WTC11 (cell line): ENCODE data around the gene PKD2L2. TPM values are rescaled to one million over a fixed set of nuclear protein-coding genes. Genes with fewer than 3 reads are reported as not detected.
"Not testable (repeated sequence)": the region's sequence is repeated elsewhere in the genome, so short reads cannot be mapped to it uniquely, and the experiment has no call there.

Experiments used
- ATAC-seq: fragments of 200-7000 bp; cut with Tn5 transposase; 2 replicates; pipeline ENCODE4 v1.10.0; 2021; ENCODE audit warnings: mild to moderate bottlenecking, moderate library complexity
- CTCF ChIA-PET: fragments of 300-600 bp; sonication (Branson Sonifier 250); formaldehyde crosslinking; loops from one replicate; lab custom pipeline; 2021; ENCODE audit warnings: antibody characterized with exemption; lab: Charles Lee
- POLR2A ChIA-PET: fragments of 350-600 bp; sonication (Branson Sonifier 250); formaldehyde crosslinking; loops from one replicate; lab custom pipeline; 2021; ENCODE audit warnings: antibody characterized with exemption; lab: Charles Lee
- DNase-seq: peaks from one replicate; pipeline ENCODE4 v3.0.0; 2021; ENCODE audit warnings: low spot score
- H3K27ac Mint-ChIP-seq: 2 replicates; pipeline ENCODE4 v1.8.0; 2021; ENCODE audit warnings: mixed read lengths
- H3K27me3 Mint-ChIP-seq: 2 replicates; pipeline ENCODE4 v1.8.0; 2021; ENCODE audit warnings: low read depth, mild to moderate bottlenecking, moderate library complexity, mixed read lengths
- H3K36me3 Mint-ChIP-seq: 2 replicates; pipeline ENCODE4 v1.8.0; 2021; ENCODE audit warnings: mixed read lengths
- H3K4me1 Mint-ChIP-seq: 2 replicates; pipeline ENCODE4 v1.8.0; 2022; ENCODE audit warnings: mixed read lengths
- H3K4me3 Mint-ChIP-seq: 2 replicates; pipeline ENCODE4 v1.8.0; 2021; ENCODE audit warnings: mild to moderate bottlenecking, moderate library complexity, mixed read lengths
- H3K9me3 Mint-ChIP-seq: 2 replicates; pipeline ENCODE4 v1.8.0; 2021; ENCODE audit warnings: mixed read lengths
- ATF3 ChIP-seq: sonication (generic); formaldehyde crosslinking; conservative IDR thresholded peaks from 2 replicates; pipeline ENCODE4 v1.8.1; 2022; ENCODE audit warnings: mild to moderate bottlenecking, missing genetic modification reagents
- CREB1 ChIP-seq: sonication (generic); formaldehyde crosslinking; IDR thresholded peaks from 2 replicates; pipeline ENCODE4 v1.8.0; 2023; ENCODE audit warnings: mild to moderate bottlenecking, missing genetic modification reagents
- ERG ChIP-seq: fragments of 250-450 bp; sonication (Bioruptor Pico); IDR thresholded peaks from 2 replicates; pipeline ENCODE4 v1.8.0; 2021; ENCODE audit warnings: mild to moderate bottlenecking
- ESRRA ChIP-seq: sonication (generic); formaldehyde crosslinking; IDR thresholded peaks from 2 replicates; pipeline ENCODE4 v1.8.1; 2022; ENCODE audit warnings: mild to moderate bottlenecking, missing genetic modification reagents, borderline replicate concordance
- GRHL2 ChIP-seq: fragments of 250-450 bp; sonication (Bioruptor Pico); IDR thresholded peaks from 2 replicates; pipeline ENCODE4 v1.8.0; 2022; ENCODE audit warnings: mild to moderate bottlenecking, moderate library complexity; ENCODE audit not compliant: insufficient replicate concordance, severe bottlenecking
- IRF2 ChIP-seq: sonication (generic); formaldehyde crosslinking; IDR thresholded peaks from 2 replicates; pipeline ENCODE4 v1.8.0; 2022; ENCODE audit warnings: low read depth, missing genetic modification reagents, borderline replicate concordance
- MXD4 ChIP-seq: fragments of 250-450 bp; sonication (Bioruptor Pico); IDR thresholded peaks from 2 replicates; pipeline ENCODE4 v1.8.0; 2021; ENCODE audit warnings: mild to moderate bottlenecking, moderate library complexity, borderline replicate concordance
- TCF7 ChIP-seq: sonication (generic); formaldehyde crosslinking; IDR thresholded peaks from 2 replicates; pipeline ENCODE4 v1.8.0; 2022; ENCODE audit warnings: mild to moderate bottlenecking, low read depth, missing genetic modification reagents, moderate library complexity
- USF2 ChIP-seq: sonication (generic); formaldehyde crosslinking; IDR thresholded peaks from 2 replicates; pipeline ENCODE4 v1.8.1; 2023; ENCODE audit warnings: mild to moderate bottlenecking, missing genetic modification reagents, moderate library complexity
- ZNF121 ChIP-seq: sonication (generic); formaldehyde crosslinking; IDR thresholded peaks from 2 replicates; pipeline ENCODE4 v1.8.0; 2023; ENCODE audit warnings: missing genetic modification reagents
- ZNF423 ChIP-seq: fragments of 250-450 bp; sonication (Bioruptor Pico); IDR thresholded peaks from 2 replicates; pipeline ENCODE4 v2.1.2; 2022; ENCODE audit warnings: mild to moderate bottlenecking, moderate library complexity
- ZNF532 ChIP-seq: fragments of 250-450 bp; sonication (Bioruptor Pico); IDR thresholded peaks from 2 replicates; pipeline ENCODE4 v1.9.0; 2021; ENCODE audit warnings: mild to moderate bottlenecking, borderline replicate concordance
- ZNF671 ChIP-seq: fragments of 250-450 bp; sonication (Bioruptor Pico); IDR thresholded peaks from 2 replicates; pipeline ENCODE4 v1.8.0; 2021; ENCODE audit warnings: mild to moderate bottlenecking
- ZSCAN18 ChIP-seq: fragments of 250-450 bp; sonication (Bioruptor Pico); IDR thresholded peaks from 2 replicates; pipeline ENCODE4 v2.1.2; 2022; ENCODE audit warnings: mild to moderate bottlenecking, moderate library complexity
- total RNA-seq: library from RNA; stranded (reverse); gene quantifications from 3 replicates; pipeline ENCODE4 v1.2.3, GENCODE V29; 2021
- TF ChIP-seq, protein P1 (sequence below): sonication (generic); formaldehyde crosslinking; IDR thresholded peaks from 2 replicates; pipeline ENCODE4 v1.8.0; 2022; ENCODE audit warnings: mild to moderate bottlenecking, missing genetic modification reagents
- TF ChIP-seq, protein P2 (sequence below): fragments of 250-450 bp; sonication (Bioruptor Pico); IDR thresholded peaks from 2 replicates; pipeline ENCODE4 v1.9.0; 2021; ENCODE audit warnings: moderate library complexity, mild to moderate bottlenecking, inconsistent platforms, borderline replicate concordance
- TF ChIP-seq, protein P3 (sequence below): sonication (generic); formaldehyde crosslinking; IDR thresholded peaks from 2 replicates; pipeline ENCODE4 v1.8.0; 2022; ENCODE audit warnings: mild to moderate bottlenecking, missing genetic modification reagents

Gene PKD2L2
- total RNA-seq, 1 experiment from 2014 or later, result not detected

DNA sequence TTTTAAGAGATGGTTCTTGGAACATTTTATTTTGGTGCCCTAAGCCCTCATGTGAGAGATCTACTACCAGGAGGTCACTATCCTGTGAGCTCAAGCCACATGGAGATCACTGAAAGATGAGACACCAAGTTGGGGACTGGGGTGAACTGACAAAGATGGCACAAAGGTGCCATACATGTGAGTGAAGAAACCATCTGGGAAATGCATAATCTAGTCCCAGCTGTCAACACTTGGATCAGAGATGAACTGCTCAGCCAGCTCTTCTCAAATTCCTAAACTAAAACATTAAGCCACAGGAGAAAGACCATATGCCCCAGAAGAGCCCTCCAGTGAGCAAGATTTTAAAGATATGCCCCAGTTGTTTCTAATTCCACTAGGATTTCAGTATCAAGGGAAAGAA, 43.8 kb upstream of the PKD2L2 start:
- Mint-ChIP-seq H3K4me1 (no peaks in the 10 kb centered on the region), H3K36me3 (no peaks in the 10 kb centered on the region), H3K9me3 (no peaks in the 10 kb centered on the region), H3K4me3 (no peak overlapping the region), H3K27me3 (no peaks in the 10 kb centered on the region), H3K27ac (no peak overlapping the region)
- POLR2A ChIA-PET, result no interaction called here
- ATAC-seq (no peak), DNase-seq (no peak)
- CTCF ChIA-PET, result interaction anchor here (1.7 kb wide), 1 partner anchor 216 kb away, joined by 3 read pairs; no protein-coding TSS in a partner anchor
- no peak for TF ChIP-seq ZSCAN18 (CRISPR knock-in tag)

DNA sequence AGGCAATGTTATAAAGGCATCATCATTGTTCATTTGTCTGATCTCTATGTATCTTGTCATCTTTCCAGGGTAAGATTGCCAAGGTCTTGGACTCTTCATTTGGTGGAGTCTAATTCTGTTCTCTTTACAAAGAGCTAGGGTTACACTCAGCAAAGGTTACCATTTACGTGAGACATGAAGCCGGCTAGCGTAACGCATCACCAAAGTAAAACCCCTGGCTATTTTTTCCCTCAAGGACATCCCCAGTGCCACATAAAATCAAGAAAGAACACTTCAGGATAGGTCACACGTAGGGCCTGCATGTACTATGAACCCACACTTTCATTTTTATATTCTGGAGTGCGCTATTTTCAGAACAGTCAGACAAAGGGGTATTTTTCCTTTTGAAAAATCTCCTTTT, 41.6 kb upstream of the PKD2L2 start:
- peaks cover 4% of the 10 kb centered on the region; the same call in 1 of the 2 replicates for H3K9me3 Mint-ChIP-seq
- TF ChIP-seq IRF2 (CRISPR knock-in tag) (no peak), MXD4 (CRISPR knock-in tag) (no peak), ERG (CRISPR knock-in tag) (no peak), ZNF121 (CRISPR knock-in tag) (no peak), GRHL2 (CRISPR knock-in tag) (no peak), ESRRA (CRISPR knock-in tag) (no peak), ZNF423 (CRISPR knock-in tag) (no peak), ZNF671 (CRISPR knock-in tag) (no peak), ZNF532 (CRISPR knock-in tag) (no peak), TCF7 (CRISPR knock-in tag) (no peak), ATF3 (CRISPR knock-in tag) (no peak), CREB1 (CRISPR knock-in tag) (no peak), USF2 (CRISPR knock-in tag) (no peak)
- TF ChIP-seq, protein P1, sequence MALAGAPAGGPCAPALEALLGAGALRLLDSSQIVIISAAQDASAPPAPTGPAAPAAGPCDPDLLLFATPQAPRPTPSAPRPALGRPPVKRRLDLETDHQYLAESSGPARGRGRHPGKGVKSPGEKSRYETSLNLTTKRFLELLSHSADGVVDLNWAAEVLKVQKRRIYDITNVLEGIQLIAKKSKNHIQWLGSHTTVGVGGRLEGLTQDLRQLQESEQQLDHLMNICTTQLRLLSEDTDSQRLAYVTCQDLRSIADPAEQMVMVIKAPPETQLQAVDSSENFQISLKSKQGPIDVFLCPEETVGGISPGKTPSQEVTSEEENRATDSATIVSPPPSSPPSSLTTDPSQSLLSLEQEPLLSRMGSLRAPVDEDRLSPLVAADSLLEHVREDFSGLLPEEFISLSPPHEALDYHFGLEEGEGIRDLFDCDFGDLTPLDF (CRISPR knock-in tag), result no peak
- TF ChIP-seq, protein P2, sequence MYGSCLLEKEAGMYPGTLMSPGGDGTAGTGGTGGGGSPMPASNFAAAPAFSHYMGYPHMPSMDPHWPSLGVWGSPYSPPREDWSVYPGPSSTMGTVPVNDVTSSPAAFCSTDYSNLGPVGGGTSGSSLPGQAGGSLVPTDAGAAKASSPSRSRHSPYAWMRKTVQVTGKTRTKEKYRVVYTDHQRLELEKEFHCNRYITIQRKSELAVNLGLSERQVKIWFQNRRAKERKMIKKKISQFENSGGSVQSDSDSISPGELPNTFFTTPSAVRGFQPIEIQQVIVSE, result no peak
- TF ChIP-seq, protein P3, sequence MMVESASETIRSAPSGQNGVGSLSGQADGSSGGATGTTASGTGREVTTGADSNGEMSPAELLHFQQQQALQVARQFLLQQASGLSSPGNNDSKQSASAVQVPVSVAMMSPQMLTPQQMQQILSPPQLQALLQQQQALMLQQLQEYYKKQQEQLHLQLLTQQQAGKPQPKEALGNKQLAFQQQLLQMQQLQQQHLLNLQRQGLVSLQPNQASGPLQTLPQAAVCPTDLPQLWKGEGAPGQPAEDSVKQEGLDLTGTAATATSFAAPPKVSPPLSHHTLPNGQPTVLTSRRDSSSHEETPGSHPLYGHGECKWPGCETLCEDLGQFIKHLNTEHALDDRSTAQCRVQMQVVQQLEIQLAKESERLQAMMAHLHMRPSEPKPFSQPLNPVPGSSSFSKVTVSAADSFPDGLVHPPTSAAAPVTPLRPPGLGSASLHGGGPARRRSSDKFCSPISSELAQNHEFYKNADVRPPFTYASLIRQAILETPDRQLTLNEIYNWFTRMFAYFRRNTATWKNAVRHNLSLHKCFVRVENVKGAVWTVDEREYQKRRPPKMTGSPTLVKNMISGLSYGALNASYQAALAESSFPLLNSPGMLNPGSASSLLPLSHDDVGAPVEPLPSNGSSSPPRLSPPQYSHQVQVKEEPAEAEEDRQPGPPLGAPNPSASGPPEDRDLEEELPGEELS (CRISPR knock-in tag), result no peak
- TF ChIP-seq, all 79 proteins: peak for 0
- Mint-ChIP-seq H3K36me3 (no peaks in the 10 kb centered on the region), H3K27me3 (no peaks in the 10 kb centered on the region), H3K4me3 (no peak overlapping the region), H3K27ac (no peak overlapping the region), H3K4me1 (no peaks in the 10 kb centered on the region)
- DNase-seq (no peak), ATAC-seq (no peak)
- CTCF ChIA-PET, result interaction anchor here (1.0 kb wide), 1 partner anchor 25 kb away, joined by 3 read pairs; no protein-coding TSS in a partner anchor
- POLR2A ChIA-PET, result no interaction called here

- H3K4me3 Mint-ChIP-seq, H3K4me1 Mint-ChIP-seq, ATAC-seq, POLR2A ChIA-PET, H3K27ac Mint-ChIP-seq, DNase-seq, H3K27me3 Mint-ChIP-seq, CTCF ChIA-PET, H3K36me3 Mint-ChIP-seq: not testable (repeated sequence)
- peaks cover 10% of the 10 kb centered on the region; the same call in 1 of the 2 replicates for H3K9me3 Mint-ChIP-seq
These were observed 36.1 kb upstream of the PKD2L2 start for GRCh38 chr5:137853165-137853564.
